Dermis blood vessel endothelial cell (primary cell): ENCODE data around the gene ARHGEF17. TPM values are rescaled to one million over a fixed set of nuclear protein-coding genes. Genes with fewer than 3 reads are reported as not detected.

ENCODE experiments used
- DNase-seq: peaks from one replicate; pipeline ENCODE4 v3.0.0; 2010
- total RNA-seq: library from RNA; depleted of rRNA; stranded (reverse); fragments of >200 nt; gene quantifications from 2 replicates; pipeline ENCODE4 v1.2.3, GENCODE V29; 2014

ARHGEF17 gene
- total RNA-seq, 1 donor from 2014 or later, result 25.0 TPM

GRCh38 chr11:73410627-73411026 lies 102.6 kb downstream of the ARHGEF17 start:
- no peak for DNase-seq

GRCh38 chr11:73411031-73411430 lies 103.0 kb downstream of the ARHGEF17 start:
- DNase-seq, result no peak

- DNase-seq, result peak; percentile 51
Measured at GRCh38 chr11:73412308-73412707, 104.2 kb downstream of the ARHGEF17 start.

GRCh38 chr11:73413256-73413655 lies 105.2 kb downstream of the ARHGEF17 start:
- DNase-seq, result no peak

- no peak for DNase-seq
Measured at GRCh38 chr11:73414977-73415651, 107.0 kb downstream of the ARHGEF17 start.

GRCh38 chr11:73415854-73416615 lies 108.0 kb downstream of the ARHGEF17 start:
- DNase-seq, result no peak

- DNase-seq, result no peak
Measured at GRCh38 chr11:73416786-73417185, 108.7 kb downstream of the ARHGEF17 start.

Other genes with a start within 250 kb of the ARHGEF17 start
- 18.0 and 27.6 TPM in 2 replicates for gene FCHSD2, start 166.0 kb upstream of the ARHGEF17 start, total RNA-seq
- 0.51 and 1.2 TPM in 2 replicates for gene P2RY2, start 90.0 kb upstream of the ARHGEF17 start, total RNA-seq
- 0.05 TPM in 1 of 2 replicates, not detected in the other for gene P2RY6, start 35.9 kb upstream of the ARHGEF17 start, total RNA-seq
- 6.7 and 7.8 TPM in 2 replicates for gene RELT, start 68.1 kb downstream of the ARHGEF17 start, total RNA-seq